Large intestine (tissue), 3 donors: ENCODE results near the gene KRTAP5-9. TPM values are rescaled to one million over a fixed set of nuclear protein-coding genes. Genes with fewer than 3 reads are reported as not detected.
"Not testable (repeated sequence)": the region's sequence is repeated elsewhere in the genome, so short reads cannot be mapped to it uniquely, and the experiment has no call there.

Source experiments
- DNase-seq, 2 donors: peaks; one replicate each; pipeline versions ENCODE4 v3.0.0 to v3.0.0-alpha.2; 2013
- H3K27ac ChIP-seq: one replicate; pipeline ENCODE4 v1.5.1; 2013; ENCODE audit warnings: low read length
- H3K27me3 ChIP-seq: 2 replicates; pipeline ENCODE4 v1.6.1; 2013; ENCODE audit warnings: low read length; ENCODE audit not compliant: control insufficient read depth, insufficient read depth
- H3K36me3 ChIP-seq: 2 replicates; pipeline ENCODE4 v1.6.1; 2013; ENCODE audit warnings: low read length; ENCODE audit not compliant: control insufficient read depth, insufficient read depth
- H3K4me1 ChIP-seq: one replicate; pipeline ENCODE4 v1.6.1; 2013; ENCODE audit warnings: low read length; ENCODE audit not compliant: control insufficient read depth, insufficient read depth
- H3K4me3 ChIP-seq: one replicate; pipeline ENCODE4 v1.5.1; 2013; ENCODE audit warnings: low read length
- H3K9me3 ChIP-seq: one replicate; pipeline ENCODE4 v1.6.1; 2013; ENCODE audit warnings: mild to moderate bottlenecking, low read depth, low read length, moderate library complexity; ENCODE audit not compliant: control insufficient read depth
- WGBS: methylation state at CpG from one replicate; pipeline ENCODE4 v1.1.5; 2013; ENCODE audit warnings: low lambda C conversion rate; ENCODE audit not compliant: insufficient coverage; 5-methylcytosine and 5-hydroxymethylcytosine counted together
- polyA plus RNA-seq: library from polyadenylated mRNA; unstranded; fragments of 120-200 nt; gene quantifications from one replicate; pipeline ENCODE4 v1.2.1, GENCODE V29; 2013

Gene KRTAP5-9
- polyA plus RNA-seq, 1 donor, result 0.45 TPM

DNA sequence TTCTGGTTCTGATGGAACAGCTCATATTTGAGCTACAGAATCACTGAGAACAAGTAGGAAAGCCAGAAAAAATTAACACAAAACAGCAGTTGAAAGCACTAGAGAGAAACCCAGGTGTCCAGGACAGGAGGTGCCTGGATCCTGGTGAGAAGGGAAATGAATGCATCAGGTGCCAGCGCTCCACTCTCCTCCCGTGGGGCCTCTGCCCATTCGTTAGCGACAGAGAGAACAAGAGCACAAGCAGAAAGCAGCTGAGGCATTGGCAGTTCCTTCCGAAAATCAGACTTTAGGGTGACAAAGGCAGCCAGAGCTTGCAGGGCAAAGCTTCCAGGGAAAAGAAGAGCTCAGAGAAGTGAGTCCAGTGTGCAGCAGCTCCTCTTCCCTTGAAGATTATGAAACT, 41.1 kb upstream of the KRTAP5-9 start:
- H3K36me3 ChIP-seq, result peaks cover 13% of the 10 kb centered on the region
- H3K27me3 ChIP-seq, result no peaks in the 10 kb centered on the region
- WGBS, result 100% methylated on average over 1 of the region's 5 CpGs
- no peak for DNase-seq
- H3K27ac ChIP-seq, result no peak overlapping the region
- peaks cover 4% of the 10 kb centered on the region for H3K9me3 ChIP-seq
- no peaks in the 10 kb centered on the region for H3K4me1 ChIP-seq
- H3K4me3 ChIP-seq, result no peak overlapping the region

DNA sequence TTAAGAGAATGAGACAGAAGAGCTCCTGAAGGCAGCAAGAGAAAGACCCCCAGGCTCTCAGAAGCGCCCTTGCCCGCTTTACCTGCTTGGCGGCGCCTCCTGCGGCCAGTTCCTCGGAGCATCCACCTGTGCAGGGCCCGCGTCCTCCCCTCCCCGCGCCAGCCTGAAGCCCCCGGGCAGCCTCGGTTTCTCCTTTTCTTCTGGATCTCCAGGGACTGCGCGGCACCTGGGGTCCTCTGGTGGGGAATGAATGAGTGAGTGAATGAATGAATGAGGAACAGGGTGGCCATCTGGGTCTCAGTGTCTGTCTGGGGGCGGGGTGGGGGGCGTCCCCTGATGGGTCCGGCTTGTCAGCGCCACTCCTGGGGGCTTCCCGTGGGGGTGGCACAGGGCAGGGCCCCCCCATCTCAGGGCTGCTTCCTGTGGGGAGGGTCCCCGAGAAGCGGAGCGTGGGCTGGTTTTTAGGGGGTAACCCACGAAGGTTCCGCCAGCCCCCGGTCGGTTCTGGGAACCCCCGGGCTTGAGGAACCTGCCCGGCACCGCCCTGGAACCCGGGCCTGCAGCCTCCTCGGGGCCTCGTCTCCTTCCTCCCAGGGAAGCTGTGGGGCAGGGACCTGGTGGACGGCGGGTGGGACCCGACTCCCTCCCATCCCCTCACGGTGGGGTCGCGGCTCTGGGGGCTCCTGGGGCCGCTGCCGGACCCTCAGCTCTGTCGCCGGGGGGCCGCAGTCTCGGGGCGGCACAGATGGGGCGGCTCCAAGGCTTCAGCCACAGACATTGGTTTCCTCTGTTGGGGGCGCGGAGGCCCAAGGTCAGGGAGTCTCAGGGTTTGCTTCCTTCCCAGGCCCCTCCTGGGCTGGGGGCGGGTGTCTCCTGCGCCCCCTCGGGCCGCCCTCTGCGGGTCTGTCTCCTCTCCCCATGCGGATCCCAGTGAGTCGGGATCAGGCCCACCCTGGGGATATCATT, 29.4 kb upstream of the KRTAP5-9 start:
- no CpG with 5 or more reads among the region's 55 CpGs for WGBS
- Histone ChIP-seq H3K4me3 (no peak overlapping the region), H3K36me3 (no peaks in the 10 kb centered on the region), H3K9me3 (no peaks in the 10 kb centered on the region), H3K27ac (no peak overlapping the region), H3K27me3 (no peaks in the 10 kb centered on the region), H3K4me1 (no peaks in the 10 kb centered on the region)
- DNase-seq, result no peak

DNA sequence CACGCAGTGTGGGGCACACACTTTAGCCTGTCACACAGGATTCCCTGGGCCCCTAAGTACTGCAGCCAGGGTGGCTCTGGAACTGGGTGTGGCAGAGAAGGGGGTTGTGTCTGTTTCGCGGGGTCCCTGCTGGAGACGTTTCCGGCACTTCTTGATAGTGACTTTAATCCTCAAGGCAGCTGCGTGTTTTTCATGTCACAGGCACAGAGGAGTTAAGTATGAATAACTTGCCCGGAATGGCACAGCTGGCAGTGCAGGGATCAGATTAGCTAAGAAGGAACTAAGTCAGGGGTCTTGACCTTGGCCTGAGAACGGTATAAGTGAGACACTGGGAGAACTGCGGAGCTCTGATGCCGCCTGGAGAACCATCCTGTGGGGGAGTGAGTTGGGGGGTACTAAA, 28.7 kb upstream of the KRTAP5-9 start:
- Histone ChIP-seq H3K4me1 (no peaks in the 10 kb centered on the region), H3K4me3 (no peak overlapping the region), H3K27me3 (no peaks in the 10 kb centered on the region), H3K9me3 (no peaks in the 10 kb centered on the region), H3K27ac (no peak overlapping the region), H3K36me3 (no peaks in the 10 kb centered on the region)
- DNase-seq, result no peak
- no CpG with 5 or more reads among the region's 10 CpGs for WGBS

DNA sequence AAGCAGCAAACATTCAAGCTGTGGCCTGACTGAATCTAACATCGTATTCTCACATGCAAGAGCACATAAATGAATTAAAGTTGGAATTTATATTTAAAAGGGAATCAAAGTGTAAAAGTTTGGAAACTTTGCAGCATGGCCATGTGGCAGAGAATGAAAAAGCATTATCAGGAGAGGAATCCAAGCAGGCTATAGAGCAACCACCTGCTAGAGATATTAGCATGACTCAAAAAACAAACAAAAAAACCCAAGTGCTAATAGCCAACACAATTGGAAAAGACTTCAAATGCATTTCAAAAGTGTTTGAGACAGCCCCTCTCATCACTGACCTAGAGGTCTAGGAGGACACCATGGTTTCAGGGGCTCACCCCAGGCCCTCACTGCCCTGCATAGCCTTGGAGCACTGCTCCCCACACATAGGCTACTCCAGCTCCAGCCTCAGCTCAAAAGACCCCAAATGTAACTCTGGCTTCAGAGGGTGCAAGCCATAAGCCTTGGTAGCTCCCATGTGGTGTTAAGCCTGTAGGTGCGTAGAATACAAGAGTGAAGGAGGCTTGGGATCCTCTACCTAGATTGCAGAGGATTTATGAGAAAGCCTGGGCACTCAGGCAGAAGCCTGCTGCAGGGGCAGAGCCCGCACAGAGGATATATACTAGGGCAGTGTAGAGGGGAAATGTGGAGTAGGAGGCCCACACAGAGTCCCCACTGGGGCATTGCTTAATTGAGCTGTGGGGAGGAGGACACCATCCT, 22.9 kb upstream of the KRTAP5-9 start:
- Histone ChIP-seq H3K36me3 (no peaks in the 10 kb centered on the region), H3K27me3 (no peaks in the 10 kb centered on the region), H3K4me3 (no peak overlapping the region), H3K9me3 (no peaks in the 10 kb centered on the region), H3K4me1 (peaks cover 7% of the 10 kb centered on the region), H3K27ac (no peak overlapping the region)
- no CpG with 5 or more reads among the region's 3 CpGs for WGBS
- DNase-seq, result no peak

DNA sequence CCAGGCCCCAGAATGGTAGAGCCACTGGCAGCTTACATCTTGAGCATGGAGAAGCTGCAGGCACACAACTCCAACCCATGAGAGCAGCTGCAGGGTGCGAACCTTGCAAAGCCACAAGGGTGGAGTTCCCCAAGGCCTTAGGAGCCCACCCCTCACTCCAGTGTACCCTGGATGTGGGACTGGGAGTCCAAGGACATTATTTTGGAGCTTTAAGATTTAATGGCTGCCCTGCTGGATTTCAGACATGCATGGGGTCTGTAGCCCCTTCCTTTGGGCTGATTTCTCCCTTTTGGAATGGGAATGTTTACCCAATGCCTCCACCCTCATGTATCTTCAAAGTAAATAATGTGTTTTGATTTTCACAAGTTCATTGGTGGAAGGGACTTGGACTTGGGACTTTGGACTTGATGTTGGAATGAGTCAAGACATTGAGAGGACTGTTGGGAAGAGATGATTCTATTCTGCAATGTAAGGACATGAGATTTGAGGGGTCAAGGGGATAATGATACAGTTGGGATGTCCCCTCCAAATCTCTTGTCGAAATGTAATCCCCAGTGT, 22.2 kb upstream of the KRTAP5-9 start:
- H3K27ac ChIP-seq, result no peak overlapping the region
- peak; percentile 45 to 78 for DNase-seq
- no peak overlapping the region for H3K4me3 ChIP-seq
- peaks cover 7% of the 10 kb centered on the region for H3K4me1 ChIP-seq
- no CpG with 5 or more reads among the region's 2 CpGs for WGBS
- no peaks in the 10 kb centered on the region for H3K9me3 ChIP-seq
- H3K36me3 ChIP-seq, result no peaks in the 10 kb centered on the region
- no peaks in the 10 kb centered on the region for H3K27me3 ChIP-seq

DNA sequence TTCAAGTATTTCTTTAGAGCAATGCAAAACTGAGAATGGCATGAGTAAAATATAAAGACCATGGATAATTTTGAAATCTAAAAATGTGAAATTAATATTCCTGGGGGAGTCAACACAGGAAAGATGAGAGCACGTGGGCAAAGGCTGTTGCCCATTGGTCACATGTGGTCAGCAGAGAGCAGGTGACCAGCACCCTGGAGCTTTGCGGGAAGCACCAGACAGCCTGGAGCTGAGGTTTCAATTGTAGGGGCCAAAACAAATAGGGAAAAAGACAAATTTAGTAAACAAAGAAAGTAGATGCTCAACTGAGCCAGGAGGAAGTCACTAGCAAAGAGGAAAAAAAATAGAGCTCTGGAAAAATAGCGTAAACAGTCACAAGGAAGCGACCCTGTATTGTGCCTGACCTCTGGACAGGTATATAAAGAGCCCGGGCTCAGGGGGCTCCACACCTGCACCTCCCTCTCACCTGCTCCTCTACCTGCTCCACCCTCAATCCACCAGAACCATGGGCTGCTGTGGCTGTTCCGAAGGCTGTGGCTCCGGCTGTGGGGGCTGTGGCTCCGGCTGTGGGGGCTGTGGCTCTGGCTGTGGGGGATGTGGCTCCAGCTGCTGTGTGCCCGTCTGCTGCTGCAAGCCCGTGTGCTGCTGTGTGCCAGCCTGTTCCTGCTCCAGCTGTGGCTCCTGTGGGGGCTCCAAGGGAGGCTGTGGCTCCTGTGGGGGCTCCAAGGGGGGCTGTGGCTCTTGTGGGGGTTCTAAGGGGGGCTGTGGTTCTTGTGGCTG, 21.2 kb upstream of the KRTAP5-9 start, which contains the start of gene KRTAP5-7:
TSS of gene KRTAP5-7 (plus strand) at position 472 of the 780 bp plus-strand sequence. CDS start at position 506, 34 bp downstream.
- H3K36me3 ChIP-seq, H3K4me1 ChIP-seq, H3K9me3 ChIP-seq, H3K27ac ChIP-seq, H3K4me3 ChIP-seq, H3K27me3 ChIP-seq: not testable (repeated sequence)
- DNase-seq, result peak in 1 of 2 donors; percentile 16
- WGBS, result 51% methylated on average over 3 of the region's 10 CpGs

DNA sequence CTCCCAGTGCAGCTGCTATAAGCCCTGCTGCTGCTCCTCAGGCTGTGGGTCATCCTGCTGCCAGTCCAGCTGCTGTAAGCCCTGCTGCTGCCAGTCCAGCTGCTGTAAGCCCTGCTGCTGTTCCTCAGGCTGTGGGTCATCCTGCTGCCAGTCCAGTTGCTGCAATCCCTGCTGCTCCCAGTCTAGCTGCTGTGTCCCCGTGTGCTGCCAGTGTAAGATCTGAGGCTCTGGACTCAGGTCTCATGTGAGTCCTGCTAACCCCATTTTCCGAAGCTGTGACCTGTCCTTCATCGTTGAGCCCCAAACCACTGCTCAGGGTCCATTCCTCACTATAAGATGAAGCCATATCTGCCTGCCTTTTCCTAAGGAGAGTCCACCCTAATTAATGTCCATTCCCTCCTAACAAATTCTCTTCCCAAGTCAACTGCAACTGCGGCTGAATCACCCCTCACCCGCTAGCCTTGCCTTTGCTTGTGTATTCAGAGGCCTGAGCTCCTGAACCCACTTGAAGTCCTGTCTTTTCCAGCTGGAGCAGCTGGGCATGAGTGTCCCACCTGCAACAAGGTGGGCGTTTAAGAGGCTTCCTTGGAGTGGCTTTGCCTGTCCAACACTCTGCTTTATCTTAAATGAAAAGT, 20.5 kb upstream of the KRTAP5-9 start:
- Histone ChIP-seq H3K27ac (no peak overlapping the region), H3K27me3 (no peaks in the 10 kb centered on the region), H3K36me3 (no peaks in the 10 kb centered on the region), H3K9me3 (no peaks in the 10 kb centered on the region), H3K4me3 (no peak overlapping the region), H3K4me1 (peaks cover 7% of the 10 kb centered on the region)
- no CpG with 5 or more reads among the region's 6 CpGs for WGBS
- DNase-seq, result no peak

DNA sequence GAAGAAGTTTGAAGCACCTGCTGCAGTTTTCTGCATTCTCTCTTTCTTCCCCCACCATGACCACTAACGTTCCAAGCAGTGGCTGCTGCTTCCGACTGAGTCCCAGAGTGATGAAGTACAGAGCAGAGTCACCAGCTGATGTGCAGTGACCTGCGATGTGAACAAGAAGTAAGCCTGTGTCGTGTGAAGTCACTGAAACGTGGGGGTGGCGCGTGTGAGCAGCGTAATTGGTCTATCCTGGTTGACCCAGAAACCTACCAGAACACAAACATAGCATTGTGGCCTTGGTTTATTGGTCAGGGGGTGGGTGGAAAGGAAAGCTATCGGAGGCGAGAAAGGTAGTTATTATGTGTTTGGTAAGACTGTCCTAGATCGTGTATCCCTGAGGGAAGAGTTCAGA, 17.6 kb upstream of the KRTAP5-9 start:
- no peak for DNase-seq
- H3K27ac ChIP-seq, result no peak overlapping the region
- H3K4me1 ChIP-seq, result peaks cover 8% of the 10 kb centered on the region
- H3K27me3 ChIP-seq, result no peaks in the 10 kb centered on the region
- no peaks in the 10 kb centered on the region for H3K36me3 ChIP-seq
- no peak overlapping the region for H3K4me3 ChIP-seq
- no peaks in the 10 kb centered on the region for H3K9me3 ChIP-seq
- 80% methylated on average over 2 of the region's 11 CpGs for WGBS

DNA sequence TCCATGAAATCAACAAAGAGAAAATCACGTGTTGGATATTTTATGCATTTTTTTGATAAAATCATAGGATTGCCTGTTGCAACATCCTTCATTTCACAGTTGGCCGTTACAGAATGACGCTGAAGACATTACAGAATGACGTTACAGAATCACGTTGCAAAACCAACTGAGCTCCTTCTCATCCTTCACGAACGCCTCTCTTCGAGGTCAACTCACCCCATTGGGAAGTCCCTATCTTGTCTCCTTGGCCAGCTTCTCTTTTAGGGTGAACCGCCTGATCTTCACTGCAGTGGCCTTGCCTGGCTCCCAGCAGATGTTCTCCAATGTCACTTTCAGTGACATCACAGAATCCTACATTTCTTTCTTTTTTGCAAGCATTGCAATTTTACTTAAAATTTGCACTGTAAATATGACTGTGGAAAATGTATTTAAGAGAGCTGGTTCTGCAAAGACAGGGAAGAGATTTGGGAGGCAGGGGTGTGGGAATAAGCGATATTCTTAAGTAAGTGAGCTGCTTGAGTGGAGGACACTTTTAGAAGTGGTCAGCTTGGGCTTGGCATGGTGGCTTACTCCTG, 16.1 kb upstream of the KRTAP5-9 start:
- no peaks in the 10 kb centered on the region for H3K36me3 ChIP-seq
- H3K9me3 ChIP-seq, result no peaks in the 10 kb centered on the region
- WGBS, result 81% methylated on average over 3 of the region's 10 CpGs
- H3K27me3 ChIP-seq, result no peaks in the 10 kb centered on the region
- no peak for DNase-seq
- H3K27ac ChIP-seq, result no peak overlapping the region
- H3K4me1 ChIP-seq, result peaks cover 5% of the 10 kb centered on the region
- H3K4me3 ChIP-seq, result no peak overlapping the region
